GM21529 (cell line): ENCODE results near the gene LRP5.

ENCODE experiments used
- ATAC-seq: cut with Tn5 transposase; IDR thresholded peaks from one replicate; pipeline ENCODE4 v1.9.1; 2021; ENCODE audit not compliant: unreplicated experiment

LRP5 gene

DNA sequence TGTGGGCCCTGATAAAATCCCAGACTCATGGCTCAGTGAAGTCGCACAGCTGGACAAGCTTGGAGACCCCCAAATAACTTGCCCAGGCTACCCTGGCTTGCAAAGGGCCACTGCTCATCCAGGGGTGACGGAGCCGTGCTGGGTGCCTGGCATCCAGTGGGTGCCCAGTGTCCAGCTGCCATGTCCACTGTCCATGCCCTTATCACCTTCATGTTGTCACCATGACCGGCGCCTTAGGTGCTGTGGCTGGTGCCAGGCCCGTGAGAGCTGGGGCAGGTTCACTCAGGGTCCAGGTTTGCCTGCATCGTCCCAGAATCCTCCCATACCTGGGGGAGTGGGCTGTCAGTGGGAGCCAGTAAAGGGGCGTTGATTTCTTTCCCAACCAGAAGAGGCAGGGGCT, 57.4 kb downstream of the LRP5 start:
- ATAC-seq = no peak

GRCh38 chr11:68370211-68371111, 58.1 kb downstream of the LRP5 start:
- peak; percentile 83 for ATAC-seq

DNA sequence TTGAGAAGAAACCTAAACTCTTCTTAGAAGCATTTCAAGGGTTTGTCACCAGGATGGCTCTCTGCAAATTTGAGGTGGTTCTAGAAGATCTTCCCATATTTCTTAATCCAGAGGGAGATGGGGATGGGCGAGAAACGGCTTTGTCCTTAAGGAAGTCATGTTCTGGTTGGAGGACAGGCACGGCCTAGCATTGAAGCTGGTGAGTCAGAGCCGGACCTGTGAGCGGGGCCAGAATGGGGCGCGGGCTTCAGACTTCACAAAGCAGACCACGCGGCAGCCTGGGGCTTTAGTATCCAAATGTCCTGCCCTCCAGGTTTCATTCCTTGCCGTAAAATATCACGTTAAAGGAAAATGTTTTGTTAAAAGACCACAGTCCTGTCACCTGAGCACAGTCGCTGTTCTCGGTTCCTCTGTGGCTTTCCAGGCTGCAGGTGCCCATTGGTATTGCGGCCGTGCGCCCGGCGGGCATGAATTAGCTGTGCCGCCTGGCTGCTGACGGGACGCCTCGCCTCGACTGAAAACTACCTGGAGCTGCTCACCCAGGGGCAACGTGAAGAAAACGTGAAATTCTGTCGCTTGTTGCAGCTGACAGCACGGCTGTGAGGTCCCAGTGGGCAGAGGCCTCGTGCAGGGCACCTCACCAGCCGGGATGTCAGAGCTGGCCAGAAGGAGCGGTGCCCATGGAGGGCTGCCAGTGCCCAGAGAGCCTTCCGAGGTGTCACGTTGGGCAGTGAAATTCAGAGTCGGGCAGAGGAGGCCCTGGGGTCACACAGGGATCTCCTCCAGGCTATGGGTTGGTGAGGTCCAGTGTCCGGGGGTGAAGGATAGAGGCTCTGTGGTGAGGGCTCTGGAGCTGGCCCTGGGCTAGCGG, 59.0 kb downstream of the LRP5 start:
- no peak for ATAC-seq

GRCh38 chr11:68372114-68372513, 59.7 kb downstream of the LRP5 start:
- ATAC-seq = no peak

DNA sequence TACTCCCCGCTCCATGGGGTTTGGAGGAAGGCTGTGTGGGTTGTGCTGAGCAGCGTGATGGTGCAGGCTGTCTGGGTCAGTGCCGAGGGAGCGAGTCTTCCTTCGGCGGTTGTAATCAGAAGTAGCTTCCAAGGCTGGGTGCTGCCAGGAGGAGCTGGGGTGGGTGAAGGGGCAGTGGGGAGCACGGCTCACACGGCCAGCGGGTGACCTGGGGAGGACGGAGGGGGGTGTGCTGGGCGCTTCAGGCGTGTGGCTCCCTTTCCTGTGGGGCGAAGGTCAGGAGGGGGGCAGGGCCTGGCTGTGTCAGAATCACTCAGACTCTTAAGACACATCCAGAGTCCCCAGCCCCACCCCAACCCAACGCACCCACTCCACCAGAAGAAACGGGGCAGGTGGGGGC, 60.2 kb downstream of the LRP5 start:
- no peak for ATAC-seq

- no peak for ATAC-seq
These were observed 60.9 kb downstream of the LRP5 start for GRCh38 chr11:68373189-68373814.

- ATAC-seq = no peak
These were observed 61.6 kb downstream of the LRP5 start for GRCh38 chr11:68373815-68374501.

- ATAC-seq = no peak
These were observed 62.1 kb downstream of the LRP5 start for GRCh38 chr11:68374531-68374930.

DNA sequence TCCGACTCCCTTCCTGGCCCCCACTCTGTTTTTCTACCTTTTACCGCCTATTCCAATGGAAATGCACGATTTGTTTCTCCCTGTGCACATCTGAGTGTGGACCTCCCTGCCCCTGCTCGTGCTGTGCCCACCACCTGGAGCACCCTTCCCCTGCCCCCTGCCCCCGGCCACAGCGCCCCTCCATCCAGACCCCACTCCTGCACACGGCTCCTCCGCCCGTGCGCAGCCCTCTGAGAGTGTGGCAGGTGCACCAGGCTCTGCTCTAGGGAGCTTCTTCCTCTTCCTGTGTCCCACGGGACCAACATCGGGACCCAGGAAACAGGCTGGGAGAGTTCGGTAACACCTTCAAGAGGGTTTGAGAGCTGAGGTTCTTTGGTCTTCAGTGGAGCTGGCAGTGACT, 62.9 kb downstream of the LRP5 start:
- no peak for ATAC-seq

- no peak for ATAC-seq
These were observed 63.4 kb downstream of the LRP5 start for GRCh38 chr11:68375766-68376165.

DNA sequence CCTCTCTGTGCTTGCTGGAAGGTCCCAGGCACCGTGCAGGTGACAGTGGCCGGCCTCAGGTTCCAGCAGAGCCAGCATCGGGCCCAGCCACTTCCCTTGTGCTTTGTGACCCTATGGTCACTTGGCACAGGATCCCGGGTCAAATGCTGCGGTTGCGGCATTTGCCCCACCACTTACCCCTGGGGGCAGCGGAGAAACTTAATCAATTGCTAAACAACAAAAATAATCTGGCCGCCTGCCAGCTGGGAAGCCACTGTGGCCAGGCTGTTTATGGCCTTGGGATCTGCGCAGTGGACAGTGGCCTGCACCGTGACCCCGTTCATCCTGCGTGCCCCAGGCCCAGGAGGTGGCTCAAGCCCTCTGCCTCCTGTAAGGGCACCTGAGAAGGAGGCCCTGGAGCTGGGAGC, 65.0 kb downstream of the LRP5 start:
- ATAC-seq = no peak

DNA sequence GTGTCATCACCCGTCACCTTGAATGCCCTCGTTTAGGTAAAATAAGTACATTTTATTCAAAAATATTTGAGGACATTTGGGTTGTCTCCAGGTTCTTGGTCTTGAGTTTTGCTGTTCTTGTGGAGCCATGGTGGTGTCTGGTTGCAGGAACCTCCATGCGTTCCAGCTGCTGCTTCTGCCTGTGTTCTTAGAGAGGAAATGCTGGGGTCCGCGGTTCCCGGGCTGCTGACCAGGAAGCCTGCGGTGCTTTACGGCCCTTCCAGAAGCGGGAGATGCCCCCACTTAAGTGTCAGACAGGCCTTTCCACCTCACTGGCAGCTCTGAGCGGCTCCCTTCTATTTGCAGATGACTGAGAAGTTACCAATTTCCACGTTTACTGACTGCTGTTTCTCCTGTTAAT, 66.8 kb downstream of the LRP5 start:
- no peak for ATAC-seq

DNA sequence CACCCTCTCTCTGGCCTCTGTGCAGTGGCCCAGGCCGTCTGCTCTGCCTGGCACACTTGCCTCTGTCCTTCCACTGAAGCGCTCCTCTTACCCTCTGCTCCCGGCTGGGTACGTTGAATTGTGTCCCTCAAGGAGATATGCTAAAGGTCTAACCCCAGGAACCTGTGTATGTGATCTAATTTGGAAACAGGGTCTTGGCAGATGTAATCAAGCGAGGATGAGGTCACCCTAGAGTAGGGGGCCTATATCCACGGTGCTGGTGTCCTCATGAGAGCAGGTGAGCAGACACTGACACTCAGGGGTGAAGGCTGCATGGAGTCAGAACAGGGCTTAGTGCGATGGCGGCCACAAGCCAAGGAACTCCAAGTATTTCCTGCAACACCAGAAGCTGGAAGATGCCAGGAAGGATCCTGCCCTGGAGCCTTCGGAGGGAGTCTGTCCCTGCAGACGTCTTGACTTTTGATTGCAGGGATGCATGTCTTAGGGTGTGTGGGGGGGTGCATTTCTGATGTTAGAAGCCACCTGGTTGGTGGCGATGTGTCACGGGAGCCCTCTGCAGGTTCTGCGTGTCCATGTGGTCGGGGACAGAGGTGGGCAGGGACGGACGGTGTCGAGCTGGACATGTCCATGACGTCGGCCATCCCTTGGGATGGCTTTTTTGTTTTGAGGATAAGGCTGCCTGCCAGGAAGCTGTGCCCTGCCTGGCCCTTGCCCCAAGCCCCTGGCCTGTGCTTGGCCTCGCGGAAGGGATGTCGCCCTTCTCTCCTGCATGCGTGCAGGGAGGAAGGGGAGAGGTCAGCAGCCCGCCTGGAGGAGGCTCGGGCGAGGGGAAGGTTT, 68.6 kb downstream of the LRP5 start:
- ATAC-seq = no peak

GRCh38 chr11:68381716-68382115, 69.3 kb downstream of the LRP5 start:
- ATAC-seq = no peak

DNA sequence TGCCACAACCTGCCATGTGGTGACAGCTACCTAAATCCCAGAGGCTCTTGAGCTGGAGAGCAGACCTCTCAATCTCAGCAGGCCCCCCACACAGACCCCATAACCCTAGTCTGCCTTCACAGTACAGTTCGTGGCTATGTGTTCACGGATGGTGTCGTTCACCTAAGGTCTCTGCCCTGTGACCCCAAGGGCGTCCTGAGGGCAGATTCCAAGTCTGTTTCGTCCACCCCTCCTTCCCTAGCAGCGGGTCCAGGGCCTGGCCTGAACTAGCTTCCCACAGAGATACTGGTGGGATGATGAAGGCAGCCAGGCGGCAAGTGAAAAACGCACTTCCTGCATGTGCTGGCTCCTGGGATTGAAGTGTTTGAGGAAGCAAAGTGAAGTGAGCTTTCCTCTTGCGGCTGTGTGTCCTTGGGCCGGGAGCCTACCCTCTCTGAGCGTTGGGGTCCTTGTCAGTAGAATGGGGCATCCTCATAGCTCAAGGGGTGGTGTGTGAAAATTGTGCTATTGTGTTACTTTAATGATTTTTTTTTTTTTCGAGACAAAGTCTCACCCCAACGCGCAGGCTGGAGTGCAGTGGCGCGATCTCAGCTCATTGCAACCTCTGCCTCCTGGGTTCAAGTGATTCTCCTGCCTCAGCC, 70.1 kb downstream of the LRP5 start:
- ATAC-seq = no peak

DNA sequence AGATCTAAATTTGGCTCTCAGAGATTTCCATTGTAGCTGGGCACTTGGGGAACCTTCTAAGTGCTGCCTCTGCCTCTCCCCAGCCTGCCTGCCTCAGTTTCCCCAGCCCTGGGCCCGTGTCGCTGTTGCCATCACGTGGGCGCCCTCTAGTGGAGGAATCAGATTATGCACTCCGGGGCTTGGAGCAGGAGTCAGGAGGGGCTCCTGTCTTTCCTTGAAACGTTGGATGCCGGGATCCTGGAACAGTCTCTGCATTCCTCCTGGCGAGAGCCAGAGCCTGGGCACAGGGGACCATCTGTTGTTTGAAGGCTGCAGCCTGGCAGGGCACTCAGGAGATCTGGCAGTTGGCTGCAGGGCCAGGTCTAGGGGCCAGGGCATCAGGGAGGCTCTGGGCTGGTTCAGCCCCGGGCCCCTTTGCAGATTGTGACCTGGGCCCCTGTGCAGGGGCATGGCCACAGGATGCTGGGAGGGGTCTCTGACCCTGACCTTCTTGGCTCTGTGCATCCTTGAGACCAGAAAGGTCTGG, 71.6 kb downstream of the LRP5 start:
- no peak for ATAC-seq

- ATAC-seq = no peak
These were observed 72.2 kb downstream of the LRP5 start for GRCh38 chr11:68384530-68385081.

- no peak for ATAC-seq
These were observed 72.7 kb downstream of the LRP5 start for GRCh38 chr11:68385128-68385527.

DNA sequence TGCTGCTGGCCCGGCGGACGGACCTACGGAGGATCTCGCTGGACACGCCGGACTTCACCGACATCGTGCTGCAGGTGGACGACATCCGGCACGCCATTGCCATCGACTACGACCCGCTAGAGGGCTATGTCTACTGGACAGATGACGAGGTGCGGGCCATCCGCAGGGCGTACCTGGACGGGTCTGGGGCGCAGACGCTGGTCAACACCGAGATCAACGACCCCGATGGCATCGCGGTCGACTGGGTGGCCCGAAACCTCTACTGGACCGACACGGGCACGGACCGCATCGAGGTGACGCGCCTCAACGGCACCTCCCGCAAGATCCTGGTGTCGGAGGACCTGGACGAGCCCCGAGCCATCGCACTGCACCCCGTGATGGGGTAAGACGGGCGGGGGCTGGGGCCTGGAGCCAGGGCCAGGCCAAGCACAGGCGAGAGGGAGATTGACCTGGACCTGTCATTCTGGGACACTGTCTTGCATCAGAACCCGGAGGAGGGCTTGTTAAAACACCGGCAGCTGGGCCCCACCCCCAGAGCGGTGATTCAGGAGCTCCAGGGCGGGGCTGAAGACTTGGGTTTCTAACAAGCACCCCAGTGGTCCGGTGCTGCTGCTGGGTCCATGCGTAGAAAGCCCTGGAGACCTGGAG, 74.1 kb downstream of the LRP5 start:
- no peak for ATAC-seq
